GM19240 (cell line): ENCODE measurements around the gene TEAD1.

Source experiments
- DNase-seq: peaks from one replicate; pipeline ENCODE4 v3.0.0; 2011; ENCODE audit warnings: low spot score; ENCODE audit not compliant: insufficient read length

The TEAD1 gene

GRCh38 chr11:12764187-12764914 is 90.1 kb downstream of the TEAD1 start:
- DNase-seq: no peak

GRCh38 chr11:12765428-12765827 is 91.2 kb downstream of the TEAD1 start:
- DNase-seq: no peak

GRCh38 chr11:12767027-12767426 is 92.8 kb downstream of the TEAD1 start:
- no peak for DNase-seq

GRCh38 chr11:12767577-12767976 is 93.4 kb downstream of the TEAD1 start:
- DNase-seq: no peak

- peak; percentile 6 for DNase-seq
Measured at GRCh38 chr11:12768726-12769673, 94.8 kb downstream of the TEAD1 start.

- no peak for DNase-seq
Measured at GRCh38 chr11:12769834-12770345, 95.7 kb downstream of the TEAD1 start.

GRCh38 chr11:12770435-12770834 is 96.2 kb downstream of the TEAD1 start:
- no peak for DNase-seq

- DNase-seq: no peak
Measured at GRCh38 chr11:12770966-12771597, 96.9 kb downstream of the TEAD1 start.

- DNase-seq: no peak
Measured at GRCh38 chr11:12771875-12772274, 97.7 kb downstream of the TEAD1 start.

GRCh38 chr11:12772324-12772723 is 98.1 kb downstream of the TEAD1 start:
- no peak for DNase-seq

GRCh38 chr11:12773591-12773990 is 99.4 kb downstream of the TEAD1 start:
- DNase-seq: no peak

- DNase-seq: no peak
Measured at GRCh38 chr11:12775955-12776354, 101.7 kb downstream of the TEAD1 start.

GRCh38 chr11:12777208-12777874 is 103.1 kb downstream of the TEAD1 start:
- no peak for DNase-seq

GRCh38 chr11:12778240-12778905 is 104.2 kb downstream of the TEAD1 start:
- no peak for DNase-seq

GRCh38 chr11:12783765-12784164 is 109.5 kb downstream of the TEAD1 start:
- no peak for DNase-seq

- DNase-seq: no peak
Measured at GRCh38 chr11:12784445-12784844, 110.2 kb downstream of the TEAD1 start.

- DNase-seq: no peak
Measured at GRCh38 chr11:12784987-12785386, 110.8 kb downstream of the TEAD1 start.

GRCh38 chr11:12785901-12786300 is 111.7 kb downstream of the TEAD1 start:
- DNase-seq: no peak

- DNase-seq: no peak
Measured at GRCh38 chr11:12786450-12786849, 112.2 kb downstream of the TEAD1 start.

- no peak for DNase-seq
Measured at GRCh38 chr11:12786891-12787290, 112.7 kb downstream of the TEAD1 start.

GRCh38 chr11:12787847-12788246 is 113.6 kb downstream of the TEAD1 start:
- DNase-seq: no peak
